Spinal cord (tissue), 10 donors: Measurements from ENCODE around the gene WNT5A. TPM values are rescaled to one million over a fixed set of nuclear protein-coding genes. Genes with fewer than 3 reads are reported as not detected.

Source experiments
- DNase-seq, 6 donors: peaks; one replicate each; pipeline versions ENCODE4 v3.0.0 to v3.0.0-alpha.2; 2013 to 2015; ENCODE audit warnings: low spot score in 6 of 6, low read depth in 4 of 6
- H3K27ac ChIP-seq: one replicate; pipeline ENCODE4 v1.5.1; 2013; ENCODE audit warnings: low read depth, low read length, control low read depth
- H3K27me3 ChIP-seq: one replicate; pipeline ENCODE4 v1.6.1; 2013; ENCODE audit warnings: low read length; ENCODE audit not compliant: control insufficient read depth, insufficient read depth
- H3K36me3 ChIP-seq: one replicate; pipeline ENCODE4 v1.6.1; 2013; ENCODE audit warnings: low read length; ENCODE audit not compliant: control insufficient read depth, insufficient read depth
- H3K4me1 ChIP-seq: one replicate; pipeline ENCODE4 v1.6.1; 2013; ENCODE audit warnings: low read length; ENCODE audit not compliant: control insufficient read depth, insufficient read depth
- H3K4me3 ChIP-seq: one replicate; pipeline ENCODE4 v1.5.1; 2013; ENCODE audit warnings: low read depth, low read length, control low read depth
- H3K9me3 ChIP-seq: one replicate; pipeline ENCODE4 v1.6.1; 2013; ENCODE audit warnings: low read length; ENCODE audit not compliant: control insufficient read depth, insufficient read depth
- WGBS: methylation state at CpG from one replicate; pipeline ENCODE4 v1.1.5; 2013; ENCODE audit warnings: missing lambda C conversion rate; ENCODE audit not compliant: insufficient coverage; 5-methylcytosine and 5-hydroxymethylcytosine counted together
- polyA plus RNA-seq, 2 donors: library from polyadenylated mRNA; unstranded; fragments of 120-200 nt; gene quantifications; one replicate each; pipeline ENCODE4 v1.2.1, GENCODE V29; 2013; ENCODE audit not compliant: insufficient read length in 2 of 2
- total RNA-seq, 2 donors: library from RNA; depleted of rRNA in 1 of 2; stranded (reverse); fragments of 120-200 nt in 1 of 2; fragments of >200 nt in 1 of 2; gene quantifications; one replicate each; pipeline versions ENCODE4 v1.2.3 to v1.2.4, GENCODE V29; 2013 to 2014
- donor health status: healthy.

WNT5A gene
- total and polyA plus RNA-seq, 4 donors: 12.9 to 25.0 (median 18.1) TPM

GRCh38 chr3:55440104-55440708, 46.9 kb downstream of the WNT5A start:
- H3K4me1 ChIP-seq: no peaks in the 10 kb centered on the region
- H3K36me3 ChIP-seq: no peaks in the 10 kb centered on the region
- H3K4me3 ChIP-seq: no peak overlapping the region
- WGBS: 63% methylated on average over 1 of the region's 2 CpGs
- DNase-seq: no peak
- no peak overlapping the region for H3K27ac ChIP-seq
- no peaks in the 10 kb centered on the region for H3K27me3 ChIP-seq
- H3K9me3 ChIP-seq: no peaks in the 10 kb centered on the region

- 100% methylated on average over 3 of the region's 3 CpGs for WGBS
- no peak for DNase-seq
- Histone ChIP-seq H3K4me1 (no peaks in the 10 kb centered on the region), H3K4me3 (no peak overlapping the region), H3K36me3 (no peaks in the 10 kb centered on the region), H3K9me3 (no peaks in the 10 kb centered on the region), H3K27ac (no peak overlapping the region), H3K27me3 (no peaks in the 10 kb centered on the region)
Measured at GRCh38 chr3:55439657-55440056, 47.4 kb downstream of the WNT5A start.

- H3K4me1 ChIP-seq: no peaks in the 10 kb centered on the region
- no peaks in the 10 kb centered on the region for H3K9me3 ChIP-seq
- no peak for DNase-seq
- no peak overlapping the region for H3K27ac ChIP-seq
- H3K4me3 ChIP-seq: no peak overlapping the region
- H3K36me3 ChIP-seq: no peaks in the 10 kb centered on the region
- H3K27me3 ChIP-seq: no peaks in the 10 kb centered on the region
Measured at GRCh38 chr3:55436644-55437043, 50.5 kb downstream of the WNT5A start.

GRCh38 chr3:55435491-55435890, 51.6 kb downstream of the WNT5A start:
- 51% methylated on average over 2 of the region's 8 CpGs for WGBS
- H3K9me3 ChIP-seq: no peaks in the 10 kb centered on the region
- no peaks in the 10 kb centered on the region for H3K27me3 ChIP-seq
- no peak overlapping the region for H3K27ac ChIP-seq
- no peak overlapping the region for H3K4me3 ChIP-seq
- peak in 1 of 6 donors; percentile 84 for DNase-seq
- H3K36me3 ChIP-seq: no peaks in the 10 kb centered on the region
- H3K4me1 ChIP-seq: no peaks in the 10 kb centered on the region

GRCh38 chr3:55434789-55435188, 52.3 kb downstream of the WNT5A start:
- WGBS: no CpG with 5 or more reads among the region's 1 CpG
- Histone ChIP-seq H3K4me3 (no peak overlapping the region), H3K9me3 (no peaks in the 10 kb centered on the region), H3K4me1 (no peaks in the 10 kb centered on the region), H3K27ac (no peak overlapping the region), H3K36me3 (no peaks in the 10 kb centered on the region), H3K27me3 (no peaks in the 10 kb centered on the region)
- DNase-seq: no peak

- Histone ChIP-seq H3K4me3 (no peak overlapping the region), H3K27me3 (no peaks in the 10 kb centered on the region), H3K27ac (no peak overlapping the region), H3K9me3 (no peaks in the 10 kb centered on the region), H3K36me3 (no peaks in the 10 kb centered on the region), H3K4me1 (no peaks in the 10 kb centered on the region)
- 100% methylated on average over 2 of the region's 6 CpGs for WGBS
- DNase-seq: no peak
Measured at GRCh38 chr3:55431041-55431440, 56.1 kb downstream of the WNT5A start.

GRCh38 chr3:55427739-55428138, 59.4 kb downstream of the WNT5A start:
- no peaks in the 10 kb centered on the region for H3K36me3 ChIP-seq
- H3K4me3 ChIP-seq: no peak overlapping the region
- H3K4me1 ChIP-seq: peaks cover 12% of the 10 kb centered on the region
- H3K9me3 ChIP-seq: peaks cover 2% of the 10 kb centered on the region
- no peaks in the 10 kb centered on the region for H3K27me3 ChIP-seq
- no peak overlapping the region for H3K27ac ChIP-seq
- WGBS: 72% methylated on average over 2 of the region's 5 CpGs
- DNase-seq: no peak

GRCh38 chr3:55426486-55426885, 60.6 kb downstream of the WNT5A start:
- Histone ChIP-seq H3K36me3 (no peaks in the 10 kb centered on the region), H3K9me3 (peaks cover 2% of the 10 kb centered on the region), H3K27ac (no peak overlapping the region), H3K27me3 (no peaks in the 10 kb centered on the region), H3K4me1 (peaks cover 12% of the 10 kb centered on the region), H3K4me3 (no peak overlapping the region)
- peak in 2 of 6 donors; percentile 43 to 52 for DNase-seq
- WGBS: 50% methylated on average over 4 of the region's 4 CpGs

- Histone ChIP-seq H3K36me3 (no peaks in the 10 kb centered on the region), H3K27me3 (no peaks in the 10 kb centered on the region), H3K27ac (peak overlapping the region; percentile 25), H3K9me3 (peaks cover 2% of the 10 kb centered on the region), H3K4me1 (peaks cover 12% of the 10 kb centered on the region), H3K4me3 (no peak overlapping the region)
- WGBS: 56% methylated on average over 2 of the region's 5 CpGs
- DNase-seq: peak; percentile 47 to 87 (median 70)
Measured at GRCh38 chr3:55423782-55424181, 63.3 kb downstream of the WNT5A start.

- WGBS: no CpG with 5 or more reads among the region's 1 CpG
- no peak for DNase-seq
Measured at GRCh38 chr3:55417211-55417610, 69.9 kb downstream of the WNT5A start.

More at GRCh38 chr3:55417211-55417610, 69.9 kb downstream of the WNT5A start:
- peaks cover 2% of the 10 kb centered on the region for H3K4me1 ChIP-seq
- no peak overlapping the region for H3K27ac ChIP-seq
- H3K4me3 ChIP-seq: no peak overlapping the region
- H3K9me3 ChIP-seq: no peaks in the 10 kb centered on the region
- H3K36me3 ChIP-seq: no peaks in the 10 kb centered on the region
- no peaks in the 10 kb centered on the region for H3K27me3 ChIP-seq
